Esophagus muscularis mucosa (tissue), 4 donors: ENCODE measurements around the gene ESCO1. TPM values are rescaled to one million over a fixed set of nuclear protein-coding genes. Genes with fewer than 3 reads are reported as not detected.

ENCODE experiments used
- DNase-seq: peaks from one replicate; pipeline ENCODE4 v3.0.0-alpha.2; 2017; ENCODE audit errors: extremely low spot score
- H3K27ac ChIP-seq, 4 donors: fragments of 200-600 bp; sonication (generic); replicated peaks in 1 of 4; 1 replicate in 3 of 4; 2 replicates in 1 of 4; pipeline ENCODE4 v1.5.1; 2016 to 2019; ENCODE audit warnings: mild to moderate bottlenecking in 1 of 4
- H3K27me3 ChIP-seq, 4 donors: fragments of 200-600 bp; sonication (generic); one replicate each; pipeline versions ENCODE4 v1.5.1 to v1.6.0; 2016 to 2019
- H3K36me3 ChIP-seq, 4 donors: fragments of 200-600 bp; sonication (generic); one replicate each; pipeline ENCODE4 v1.5.1; 2016 to 2019
- H3K4me1 ChIP-seq, 4 donors: fragments of 200-600 bp; sonication (generic); one replicate each; pipeline ENCODE4 v1.5.1; 2016 to 2019
- H3K4me3 ChIP-seq, 4 donors: fragments of 200-600 bp; sonication (generic); 1 replicate in 2 of 4; 2 replicates in 2 of 4; pipeline ENCODE4 v1.5.1; 2016 to 2019; ENCODE audit warnings: mild to moderate bottlenecking in 4 of 4, moderate library complexity in 1 of 4
- H3K9me3 ChIP-seq, 4 donors: fragments of 200-600 bp; sonication (generic); 1 replicate in 3 of 4; 2 replicates in 1 of 4; pipeline ENCODE4 v1.5.1; 2016 to 2019
- EP300 ChIP-seq: sonication (generic); formaldehyde crosslinking; IDR thresholded peaks from one replicate; pipeline ENCODE4 v1.6.1; 2017; ENCODE audit warnings: antibody characterized with exemption
- POLR2A ChIP-seq: fragments of 450-650 bp; IDR thresholded peaks from one replicate; pipeline ENCODE4 v1.6.1; 2017; ENCODE audit warnings: antibody characterized with exemption, moderate library complexity, mild to moderate bottlenecking, low read depth
- POLR2AphosphoS5 ChIP-seq, 2 donors: sonication (generic); formaldehyde crosslinking; IDR thresholded peaks; one replicate each; pipeline ENCODE4 v1.6.1; 2017; ENCODE audit warnings: antibody characterized with exemption in 2 of 2
- WGBS: methylation state at CpG from one replicate; pipeline ENCODE4 v1.1.5; 2018; 5-methylcytosine and 5-hydroxymethylcytosine counted together
- intact Hi-C: fragments of 100-400 bp; cut with DNase I; formaldehyde crosslinking; loops from one replicate; pipeline ENCODE4 v1.15.1; 2023
- total RNA-seq, 4 donors: library from RNA; depleted of rRNA; stranded (reverse); fragments of >200 nt; gene quantifications; one replicate each; pipeline versions ENCODE4 v1.1.0 to v1.2.1, GENCODE V29; 2016
- TF ChIP-seq, protein P1 (sequence below), 3 experiments: fragments of 200-600 bp in 2 of 3; fragments of 450-650 bp in 1 of 3; sonication (generic) in 2 of 3; IDR thresholded peaks; one replicate each; pipeline ENCODE4 v1.5.1; 2017 to 2019; ENCODE audit warnings: antibody characterized with exemption in 3 of 3, mild to moderate bottlenecking in 2 of 3, moderate library complexity in 1 of 3

The ESCO1 gene
- total RNA-seq, 4 donors from 2014 or later, result 12.6 to 19.5 (median 15.0) TPM

DNA sequence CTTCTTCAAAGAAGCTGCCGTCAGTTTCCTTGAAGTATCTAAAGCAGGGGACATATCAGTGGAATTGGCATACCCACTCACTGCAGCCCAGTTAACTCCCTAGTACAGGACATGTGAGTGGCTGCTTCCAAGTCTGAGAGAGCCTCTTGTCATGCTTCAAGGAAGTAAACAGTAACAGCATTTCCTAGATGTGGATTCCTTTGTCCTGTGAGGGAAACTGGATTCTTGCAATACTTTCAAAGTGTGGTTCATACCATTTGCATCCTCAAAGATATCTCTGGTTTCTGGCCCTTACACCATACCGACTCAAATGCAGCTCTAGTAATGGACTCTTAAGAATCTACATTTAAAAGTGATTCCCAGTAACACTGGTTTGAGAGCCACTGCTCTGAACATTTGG lies 87.2 kb downstream of the ESCO1 start:
- no peaks in the 10 kb centered on the region for H3K9me3 ChIP-seq
- H3K27me3 ChIP-seq, result no peaks in the 10 kb centered on the region
- TF ChIP-seq POLR2A (no peak), EP300 (no peak), POLR2AphosphoS5 (IDR thresholded peaks at IDR 0.05) (no peak)
- TF ChIP-seq, protein P1, sequence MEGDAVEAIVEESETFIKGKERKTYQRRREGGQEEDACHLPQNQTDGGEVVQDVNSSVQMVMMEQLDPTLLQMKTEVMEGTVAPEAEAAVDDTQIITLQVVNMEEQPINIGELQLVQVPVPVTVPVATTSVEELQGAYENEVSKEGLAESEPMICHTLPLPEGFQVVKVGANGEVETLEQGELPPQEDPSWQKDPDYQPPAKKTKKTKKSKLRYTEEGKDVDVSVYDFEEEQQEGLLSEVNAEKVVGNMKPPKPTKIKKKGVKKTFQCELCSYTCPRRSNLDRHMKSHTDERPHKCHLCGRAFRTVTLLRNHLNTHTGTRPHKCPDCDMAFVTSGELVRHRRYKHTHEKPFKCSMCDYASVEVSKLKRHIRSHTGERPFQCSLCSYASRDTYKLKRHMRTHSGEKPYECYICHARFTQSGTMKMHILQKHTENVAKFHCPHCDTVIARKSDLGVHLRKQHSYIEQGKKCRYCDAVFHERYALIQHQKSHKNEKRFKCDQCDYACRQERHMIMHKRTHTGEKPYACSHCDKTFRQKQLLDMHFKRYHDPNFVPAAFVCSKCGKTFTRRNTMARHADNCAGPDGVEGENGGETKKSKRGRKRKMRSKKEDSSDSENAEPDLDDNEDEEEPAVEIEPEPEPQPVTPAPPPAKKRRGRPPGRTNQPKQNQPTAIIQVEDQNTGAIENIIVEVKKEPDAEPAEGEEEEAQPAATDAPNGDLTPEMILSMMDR (IDR thresholded peaks at IDR 0.05), result no peak
- intact Hi-C loops, result no loop called here
- no peaks in the 10 kb centered on the region for H3K4me1 ChIP-seq
- no peak for DNase-seq
- H3K27ac ChIP-seq, result no peak overlapping the region
- H3K36me3 ChIP-seq, result peaks cover 8 to 49% (median 16%) of the 10 kb centered on the region in 4 donors
- H3K4me3 ChIP-seq, result no peak overlapping the region
- WGBS, result 100% methylated on average over 2 of the region's 2 CpGs

DNA sequence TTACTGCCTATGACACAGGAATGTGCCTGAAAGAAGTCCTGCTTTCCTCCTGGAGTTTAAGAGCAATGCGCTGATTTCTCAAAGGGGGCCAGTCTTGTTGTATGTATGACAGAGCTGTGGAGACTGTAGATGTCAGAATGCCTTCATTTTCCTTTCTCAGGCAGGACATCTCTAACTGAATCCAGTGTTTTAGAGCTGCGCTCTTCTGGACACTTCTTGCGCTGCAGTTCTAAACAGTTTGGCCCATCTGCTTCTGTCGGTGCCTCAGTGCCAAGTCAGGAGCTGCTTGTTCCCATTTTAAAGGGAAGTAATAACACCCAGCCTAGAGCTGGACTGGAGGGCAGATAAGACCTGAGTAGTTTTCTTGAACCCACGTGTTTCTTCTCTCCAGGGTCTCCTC lies 91.4 kb downstream of the ESCO1 start:
- H3K36me3 ChIP-seq, result peaks cover 5 to 16% (median 10%) of the 10 kb centered on the region in 4 donors
- H3K27ac ChIP-seq, result no peak overlapping the region
- TF ChIP-seq POLR2AphosphoS5 (IDR thresholded peaks at IDR 0.05) (no peak), POLR2A (no peak), EP300 (no peak)
- TF ChIP-seq, protein P1 (IDR thresholded peaks at IDR 0.05), result no peak
- WGBS, result 86% methylated on average over 5 of the region's 5 CpGs
- no peaks in the 10 kb centered on the region for H3K9me3 ChIP-seq
- intact Hi-C loops, result no loop called here
- no peak for DNase-seq
- no peaks in the 10 kb centered on the region for H3K27me3 ChIP-seq
- no peak overlapping the region for H3K4me3 ChIP-seq
- no peaks in the 10 kb centered on the region for H3K4me1 ChIP-seq

DNA sequence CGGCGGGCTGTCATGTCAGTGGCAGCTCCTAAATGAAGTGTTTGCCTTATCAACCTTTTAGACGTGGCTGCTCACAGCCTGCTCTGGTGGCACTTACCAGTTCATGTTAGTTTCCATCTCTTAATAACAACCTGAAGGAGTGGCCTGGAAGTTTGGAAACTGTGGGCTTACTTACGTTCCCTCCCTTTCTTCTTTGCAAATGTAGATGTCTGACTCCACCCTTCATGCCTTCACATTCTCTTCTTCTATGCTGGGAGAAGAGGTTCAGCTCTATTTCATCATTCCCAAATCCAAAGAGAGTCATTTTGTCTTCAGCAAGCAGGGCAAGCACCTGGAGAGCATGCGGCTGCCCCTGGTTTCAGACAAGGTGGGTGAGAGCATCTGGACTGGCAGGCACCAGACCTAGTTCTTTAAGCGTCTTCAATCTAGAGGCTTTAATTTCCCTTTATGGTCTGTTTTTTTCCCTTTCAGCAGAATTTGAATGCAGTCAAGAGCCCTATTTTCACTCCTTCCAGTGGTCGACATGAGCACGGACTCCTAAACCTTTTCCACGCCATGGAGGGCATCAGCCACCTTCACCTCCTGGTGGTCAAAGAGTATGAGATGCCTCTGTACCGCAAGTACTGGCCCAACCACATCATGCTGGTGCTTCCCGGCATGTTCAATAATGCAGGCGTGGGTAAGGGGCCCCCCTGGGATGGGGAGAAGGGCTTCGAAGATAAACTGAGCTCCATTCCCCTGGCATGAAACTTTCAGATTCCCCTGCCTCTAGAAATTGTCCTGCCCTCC lies 92.4 kb downstream of the ESCO1 start:
- no peaks in the 10 kb centered on the region for H3K9me3 ChIP-seq
- H3K27ac ChIP-seq, result no peak overlapping the region
- intact Hi-C loops, result no loop called here
- H3K4me1 ChIP-seq, result no peaks in the 10 kb centered on the region
- no peak for DNase-seq
- peaks cover 0 to 6% (median 2%) of the 10 kb centered on the region in 4 donors for H3K36me3 ChIP-seq
- no peaks in the 10 kb centered on the region for H3K27me3 ChIP-seq
- TF ChIP-seq POLR2A (no peak), EP300 (no peak), POLR2AphosphoS5 (IDR thresholded peaks at IDR 0.05) (no peak)
- TF ChIP-seq, protein P1 (IDR thresholded peaks at IDR 0.05), result no peak
- no peak overlapping the region for H3K4me3 ChIP-seq
- WGBS, result 91% methylated on average over 13 of the region's 13 CpGs

DNA sequence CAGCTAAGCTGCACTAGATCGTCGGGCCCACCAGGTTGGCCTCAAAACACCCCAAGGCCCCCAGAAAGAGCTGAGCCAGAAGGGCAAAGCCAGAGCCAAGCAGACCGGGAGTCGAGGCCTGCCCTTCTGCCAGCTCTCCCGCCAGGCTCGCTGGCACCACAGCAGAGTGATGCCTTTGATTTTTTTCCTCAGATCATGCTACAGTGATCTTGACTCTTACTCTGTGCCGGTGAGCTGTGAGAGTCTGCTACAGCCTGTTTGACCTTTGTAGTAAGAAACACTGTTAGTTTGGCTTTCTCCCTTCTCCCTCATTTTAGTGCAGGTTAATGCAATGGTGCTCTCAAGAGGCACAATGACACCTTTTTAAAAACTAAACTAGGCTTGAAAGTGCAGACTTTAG lies 97.8 kb downstream of the ESCO1 start:
- H3K4me3 ChIP-seq, result no peak overlapping the region
- H3K36me3 ChIP-seq, result peaks cover 0 to 11% (median 5%) of the 10 kb centered on the region in 4 donors
- intact Hi-C loops, result no loop called here
- H3K9me3 ChIP-seq, result no peaks in the 10 kb centered on the region
- TF ChIP-seq, protein P1 (IDR thresholded peaks at IDR 0.05), result no peak
- TF ChIP-seq EP300 (no peak), POLR2AphosphoS5 (IDR thresholded peaks at IDR 0.05) (no peak), POLR2A (no peak)
- WGBS, result 87% methylated on average over 7 of the region's 7 CpGs
- no peak for DNase-seq
- H3K27ac ChIP-seq, result no peak overlapping the region
- H3K27me3 ChIP-seq, result no peaks in the 10 kb centered on the region
- H3K4me1 ChIP-seq, result peaks cover 0 to 5% (median 0%) of the 10 kb centered on the region in 4 donors
